Neural progenitor cell (in vitro differentiated cells): Measurements from ENCODE around the gene CLECL1. TPM values are rescaled to one million over a fixed set of nuclear protein-coding genes. Genes with fewer than 3 reads are reported as not detected.

Experiments
- DNase-seq: peaks from one replicate; pipeline ENCODE4 v3.0.0-alpha.2; 2016; ENCODE audit warnings: low spot score
- H2AFZ ChIP-seq: fragments of 200-600 bp; sonication (generic); replicated peaks from 2 replicates; pipeline ENCODE4 v1.6.1; 2016; ENCODE audit warnings: antibody characterized with exemption
- H3F3A ChIP-seq: fragments of 200-600 bp; sonication (generic); 2 replicates; pipeline ENCODE4 v1.6.1; 2016; ENCODE audit warnings: antibody characterized with exemption, low read depth
- H3K27ac ChIP-seq: fragments of 200-600 bp; sonication (generic); 2 replicates; pipeline ENCODE4 v1.5.1; 2016; ENCODE audit warnings: mild to moderate bottlenecking
- H3K27me3 ChIP-seq: fragments of 200-600 bp; sonication (generic); 2 replicates; pipeline ENCODE4 v1.6.1; 2016; ENCODE audit warnings: mild to moderate bottlenecking, moderate library complexity
- H3K36me3 ChIP-seq: fragments of 200-600 bp; sonication (generic); 2 replicates; pipeline ENCODE4 v1.5.1; 2016
- H3K4me1 ChIP-seq: fragments of 200-600 bp; sonication (generic); 2 replicates; pipeline ENCODE4 v1.6.1; 2016; ENCODE audit warnings: mixed run types
- H3K4me2 ChIP-seq: fragments of 200-600 bp; sonication (generic); 2 replicates; pipeline ENCODE4 v1.6.1; 2016
- H3K4me3 ChIP-seq: fragments of 200-600 bp; sonication (generic); 2 replicates; pipeline ENCODE4 v1.5.1; 2016
- H3K79me2 ChIP-seq: fragments of 200-600 bp; sonication (generic); 2 replicates; pipeline ENCODE4 v1.6.1; 2016; ENCODE audit warnings: low read depth
- H3K9ac ChIP-seq: fragments of 200-600 bp; sonication (generic); 2 replicates; pipeline ENCODE4 v1.6.1; 2016
- H3K9me3 ChIP-seq: fragments of 200-600 bp; sonication (generic); 2 replicates; pipeline ENCODE4 v1.5.1; 2016; ENCODE audit warnings: low read depth
- H4K20me1 ChIP-seq: fragments of 200-600 bp; sonication (generic); 2 replicates; pipeline ENCODE4 v1.6.1; 2016; ENCODE audit warnings: low read depth
- H3K27ac Mint-ChIP-seq: 3 replicates; pipeline ENCODE4 v1.8.0; 2021; ENCODE audit warnings: mixed read lengths
- H3K27me3 Mint-ChIP-seq: 2 replicates; pipeline ENCODE4 v1.8.0; 2022; ENCODE audit warnings: low read depth, mild to moderate bottlenecking, inconsistent platforms, moderate library complexity, mixed read lengths; ENCODE audit not compliant: insufficient read depth
- H3K36me3 Mint-ChIP-seq: 3 replicates; pipeline ENCODE4 v1.8.0; 2021; ENCODE audit warnings: mixed read lengths
- H3K4me1 Mint-ChIP-seq: 3 replicates; pipeline ENCODE4 v1.8.0; 2021; ENCODE audit warnings: mixed read lengths
- H3K4me3 Mint-ChIP-seq: 3 replicates; pipeline ENCODE4 v1.8.0; 2021; ENCODE audit warnings: mild to moderate bottlenecking, moderate library complexity, mixed read lengths
- H3K9me3 Mint-ChIP-seq: 3 replicates; pipeline ENCODE4 v1.8.0; 2020; ENCODE audit warnings: mixed read lengths
- CTCF ChIP-seq: fragments of 200-600 bp; sonication (generic); IDR thresholded peaks from 2 replicates; pipeline ENCODE4 v1.5.1; 2017; ENCODE audit warnings: antibody characterized with exemption, mild to moderate bottlenecking
- EZH2 ChIP-seq: fragments of 200-600 bp; sonication (generic); IDR thresholded peaks from 2 replicates; pipeline ENCODE4 v1.6.1; 2017; ENCODE audit warnings: antibody characterized with exemption, mild to moderate bottlenecking, moderate library complexity
- EZH2phosphoT487 ChIP-seq: fragments of 200-600 bp; sonication (generic); IDR thresholded peaks from 2 replicates; pipeline ENCODE4 v1.6.1; 2017; ENCODE audit warnings: antibody characterized with exemption
- total RNA-seq: library from RNA; depleted of rRNA; stranded (reverse); fragments of >200 nt; gene quantifications from 2 replicates; pipeline ENCODE4 v1.2.3, GENCODE V29; 2015; ENCODE audit warnings: low replicate concordance

The CLECL1 gene
- total RNA-seq, 1 donor from 2014 or later, result not detected

DNA sequence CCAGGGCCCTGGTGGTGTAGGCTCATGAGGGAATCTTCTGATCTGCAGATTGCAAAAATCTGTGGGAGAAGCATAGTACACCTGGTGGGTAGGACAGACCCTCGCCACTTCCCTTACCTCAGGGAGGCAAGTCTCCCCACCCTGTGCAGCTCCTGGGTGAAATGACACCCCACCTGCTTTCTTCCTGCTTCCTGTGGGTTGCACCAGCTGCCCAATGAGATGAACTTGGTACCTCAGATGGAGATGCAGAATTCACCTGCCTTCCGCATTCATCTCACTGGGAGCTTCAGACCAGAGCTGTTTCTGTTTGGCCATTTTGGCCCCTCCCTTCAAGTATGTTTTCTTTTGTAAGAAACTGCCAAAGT lies 58.7 kb downstream of the CLECL1 start:
- Histone ChIP-seq H3K27ac (no peak overlapping the region), H3K9ac (no peak overlapping the region), H3F3A (no peaks in the 10 kb centered on the region), H2AFZ (no peak overlapping the region), H3K9me3 (no peaks in the 10 kb centered on the region), H3K4me2 (no peak overlapping the region), H3K4me1 (no peaks in the 10 kb centered on the region), H4K20me1 (no peaks in the 10 kb centered on the region), H3K36me3 (peaks cover 8% of the 10 kb centered on the region), H3K4me3 (no peak overlapping the region), H3K27me3 (no peaks in the 10 kb centered on the region), H3K79me2 (no peaks in the 10 kb centered on the region)
- Mint-ChIP-seq H3K9me3 (no peaks in the 10 kb centered on the region), H3K4me1 (no peaks in the 10 kb centered on the region), H3K27ac (no peak overlapping the region), H3K36me3 (peaks cover 22% of the 10 kb centered on the region), H3K27me3 (no peaks in the 10 kb centered on the region), H3K4me3 (no peak overlapping the region)
- no peak for DNase-seq
- no peak for TF ChIP-seq CTCF
- TF ChIP-seq EZH2phosphoT487, result no peak
- no peak for TF ChIP-seq EZH2

DNA sequence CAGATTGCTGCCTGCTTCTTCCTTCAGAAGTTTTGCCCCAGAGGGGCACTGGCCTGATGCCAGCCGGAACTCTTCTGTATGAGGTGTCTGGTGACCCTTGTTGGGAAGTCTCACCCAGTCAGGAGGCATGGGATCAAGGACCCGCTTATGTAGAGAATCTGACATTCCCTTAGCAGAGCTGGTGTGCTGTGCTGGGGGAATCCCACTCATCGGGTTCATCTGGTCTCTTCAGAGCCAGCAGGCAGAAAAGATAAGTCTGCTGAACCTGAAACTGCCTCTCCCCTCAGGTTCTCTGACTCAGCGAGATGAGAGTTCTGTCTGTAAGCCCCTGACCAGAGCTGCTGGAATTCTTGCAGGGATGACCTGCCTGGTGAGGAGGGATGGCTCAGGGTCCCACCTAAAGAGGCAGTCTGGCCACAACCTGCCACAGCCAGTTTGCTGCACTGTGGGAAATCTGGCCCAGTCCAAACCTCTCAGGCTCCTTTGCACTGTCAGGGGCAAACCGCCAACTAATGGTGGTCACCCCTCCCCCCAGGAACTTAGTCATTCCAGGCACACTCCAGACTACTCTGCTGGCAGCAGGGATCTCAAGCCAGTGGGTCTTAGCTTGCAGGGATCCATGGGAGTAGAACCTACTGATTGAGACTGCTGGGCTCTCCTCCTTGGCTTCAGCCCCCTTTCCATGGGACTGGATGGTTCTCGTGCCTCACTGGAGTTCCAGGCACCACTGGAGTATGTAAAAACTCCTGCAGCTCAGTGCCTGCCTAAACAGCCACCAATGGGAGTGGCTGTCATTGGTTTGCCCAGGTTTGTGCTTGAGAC lies 59.3 kb downstream of the CLECL1 start:
- no peak for DNase-seq
- Histone ChIP-seq H3K36me3 (peaks cover 8% of the 10 kb centered on the region), H3K9me3 (no peaks in the 10 kb centered on the region), H3K4me3 (no peak overlapping the region), H3K27ac (no peak overlapping the region), H3K4me1 (no peaks in the 10 kb centered on the region), H4K20me1 (no peaks in the 10 kb centered on the region), H3K4me2 (no peak overlapping the region), H3F3A (no peaks in the 10 kb centered on the region), H2AFZ (no peak overlapping the region), H3K79me2 (no peaks in the 10 kb centered on the region), H3K27me3 (no peaks in the 10 kb centered on the region), H3K9ac (no peak overlapping the region)
- no peaks in the 10 kb centered on the region for H3K27me3 Mint-ChIP-seq
- no peaks in the 10 kb centered on the region for H3K9me3 Mint-ChIP-seq
- no peaks in the 10 kb centered on the region for H3K4me1 Mint-ChIP-seq
- H3K4me3 Mint-ChIP-seq, result no peak overlapping the region
- TF ChIP-seq CTCF (no peak), EZH2phosphoT487 (no peak), EZH2 (no peak)
- no peak overlapping the region for H3K27ac Mint-ChIP-seq
- H3K36me3 Mint-ChIP-seq, result peaks cover 22% of the 10 kb centered on the region

Other genes with a start within 250 kb of the CLECL1 start
- gene KLRB1, start 125.2 kb downstream of the CLECL1 start, total RNA-seq, result not detected in 2 replicates
- 10.3 and 18.7 TPM in 2 replicates for gene CLEC2D, start 63.4 kb downstream of the CLECL1 start, total RNA-seq
- gene CD69, start 27.8 kb upstream of the CLECL1 start, total RNA-seq, result not detected in 2 replicates
- not detected in 2 replicates for gene KLRF1, start 94.4 kb upstream of the CLECL1 start, total RNA-seq
- 0.28 and 1.0 TPM in 2 replicates for gene CLEC2B, start 136.3 kb upstream of the CLECL1 start, total RNA-seq
- not detected in 2 replicates for gene KLRF2, start 148.4 kb upstream of the CLECL1 start, total RNA-seq
- gene CLEC2A, start 199.3 kb upstream of the CLECL1 start, total RNA-seq, result not detected in 2 replicates
- gene CLEC12A, start 238.3 kb upstream of the CLECL1 start, total RNA-seq, result not detected in 2 replicates